ENCODE results near the gene DCHS2. TPM values are rescaled to one million over a fixed set of nuclear protein-coding genes. Genes with fewer than 3 reads are reported as not detected.
A peak's percentile ranks its signal among the peaks of the same experiment; 100 is the strongest.

The DCHS2 gene, protein sequence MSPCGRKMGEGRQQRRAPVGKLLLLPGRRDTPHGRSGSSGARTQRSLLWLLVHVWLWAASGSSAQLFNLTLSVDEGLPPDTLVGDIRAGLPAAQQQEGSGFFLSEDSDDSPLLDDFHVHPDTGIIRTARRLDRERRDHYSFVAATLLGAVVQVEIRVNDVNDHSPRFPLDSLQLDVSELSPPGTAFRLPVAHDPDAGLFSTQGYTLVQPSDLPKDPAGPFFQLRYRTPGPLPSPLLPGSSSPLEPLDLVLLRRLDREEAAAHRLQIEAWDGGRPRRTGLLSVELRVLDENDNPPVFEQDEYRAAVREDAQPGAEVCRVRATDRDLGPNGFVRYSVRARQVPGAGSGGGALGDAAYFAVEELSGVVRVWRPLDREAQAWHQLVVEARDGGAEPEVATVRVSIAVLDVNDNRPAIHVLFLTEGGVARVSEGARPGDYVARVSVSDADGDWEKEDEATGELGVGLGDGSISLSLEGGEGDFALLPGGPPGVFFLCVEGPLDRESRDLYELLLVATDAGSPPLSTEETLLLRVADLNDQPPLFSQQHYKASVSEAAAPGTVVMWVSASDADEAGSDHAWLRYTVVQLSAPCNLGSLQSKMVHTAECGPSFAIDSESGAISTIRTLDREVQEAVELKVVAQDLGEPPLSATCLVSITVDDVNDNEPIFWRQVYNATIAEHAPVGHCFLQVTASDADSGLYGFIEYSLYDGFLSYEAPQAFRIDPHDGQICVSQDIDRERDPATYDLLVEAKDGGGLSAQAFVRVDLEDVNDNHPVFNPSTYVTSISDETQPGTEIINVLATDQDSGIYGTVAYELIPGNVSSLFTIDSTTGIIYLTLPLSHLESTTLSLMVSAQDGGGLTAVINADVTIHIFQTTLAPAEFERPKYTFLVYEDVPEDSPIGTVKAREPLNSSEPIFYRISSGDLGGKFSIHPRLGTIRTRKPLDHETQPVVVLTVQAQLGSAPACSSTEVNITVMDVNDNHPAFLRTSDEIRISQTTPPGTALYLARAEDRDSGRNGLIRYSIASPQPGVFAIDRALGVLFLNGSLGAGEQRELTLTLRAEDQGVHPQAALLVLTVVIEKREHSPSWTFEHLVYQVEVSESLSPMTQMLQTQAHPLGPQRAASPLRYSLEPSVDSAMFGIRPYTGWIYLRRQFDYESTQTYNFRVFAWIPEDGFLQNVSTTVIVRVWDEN (N-terminal part only)
- polyA plus RNA-seq (ENCODE audit: insufficient read length in 12 of 12) = 10 to 100 TPM in 5 of 12 donors, 1 to 10 TPM in 6, not detected in 1; 5.2 to 17.4 (median 9.4) TPM
- long read RNA-seq, donor 1 = 0 reads
- long read RNA-seq, donor 2 = 0 reads
- long read RNA-seq, donor 3 = 0 reads
- long read RNA-seq, donor 4 = 0 reads
- long read RNA-seq, donor 5 = 0 reads
- long read RNA-seq, donor 6 = 0 reads
- long read RNA-seq, donor 7 = 0 reads
- long read RNA-seq, donor 8 = 0 reads
- long read RNA-seq, donor 9 = 0 reads
- long read RNA-seq, donor 10 = 0 reads
- long read RNA-seq, donor 11, partial matches to known transcripts = 0 of 1 reads
- long read RNA-seq, donor 11, other reads (novel, unspliced or antisense) = 0 of 1 reads

DNA sequence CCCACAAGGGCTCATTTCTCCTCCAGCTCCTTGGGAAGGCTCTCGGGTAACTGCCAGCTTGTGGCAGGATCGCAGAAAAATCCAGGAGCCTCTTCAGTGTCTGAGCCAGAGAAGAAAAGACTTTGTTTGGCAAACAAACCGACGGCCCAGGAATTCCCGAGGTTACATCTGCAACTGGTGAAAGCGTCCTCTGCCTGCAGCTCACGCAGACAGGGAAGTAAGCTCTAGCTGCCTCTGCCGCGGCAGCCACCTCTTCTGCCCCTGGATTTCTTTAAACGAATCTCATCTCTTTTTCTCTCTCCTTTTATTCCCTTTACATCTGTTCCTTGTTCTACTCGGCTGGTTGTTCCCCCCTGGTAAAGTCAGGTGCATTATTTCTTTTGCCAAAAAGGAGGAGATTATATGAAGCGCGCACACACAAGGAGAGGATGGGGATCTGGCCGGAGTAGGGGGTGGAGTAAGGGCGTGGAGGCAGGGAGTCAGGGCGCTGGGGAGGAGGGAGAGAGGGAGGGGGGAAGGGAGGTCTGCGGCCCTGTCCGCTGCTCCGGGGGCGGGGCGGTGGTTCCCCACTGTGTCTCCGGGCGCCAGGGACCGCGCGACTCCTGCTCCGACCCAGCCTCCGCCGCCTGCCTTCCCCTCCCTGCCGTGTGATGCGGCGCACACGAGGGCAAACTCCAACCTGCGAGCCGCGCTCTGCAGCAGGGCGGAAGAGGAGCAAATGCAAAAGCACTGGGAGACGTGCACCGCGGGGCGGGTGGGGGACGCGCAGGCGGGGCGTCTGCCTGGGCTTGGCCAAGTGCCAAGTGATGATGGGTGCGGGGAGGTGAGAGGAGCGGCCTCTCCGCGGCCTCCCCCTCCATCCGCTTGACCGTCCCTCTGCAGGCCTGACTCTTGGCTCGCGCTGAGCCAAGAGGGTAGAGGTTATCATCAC, at the start of gene DCHS2:
TSS of gene DCHS2 (minus strand) at position 459 of the 931 bp plus-strand sequence. CDS start at position 15, 444 bp downstream.
- peak; percentile 79 for DNase-seq

DNA sequence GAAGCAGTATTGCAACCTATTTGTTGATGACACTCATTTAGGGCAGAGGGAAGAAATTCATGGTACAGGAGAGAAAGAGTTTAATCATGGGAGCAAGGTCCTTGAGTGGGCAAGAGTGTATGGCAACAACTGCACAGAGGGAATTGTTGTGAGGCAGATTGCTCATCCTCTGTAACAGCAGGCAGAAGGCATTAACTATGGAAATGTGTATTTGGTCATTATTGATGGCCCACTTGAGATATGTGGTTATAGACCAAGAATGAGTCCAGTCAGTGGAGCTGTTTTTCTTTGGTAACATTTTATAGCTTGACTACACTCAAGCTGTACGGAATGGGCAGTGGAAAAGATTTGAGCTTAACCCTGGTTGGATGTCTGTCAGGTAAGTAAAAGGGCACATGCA, 42.7 kb upstream of the DCHS2 start:
- DNase-seq = no peak

GRCh38 chr4:154529728-154530519, 38.3 kb upstream of the DCHS2 start:
- no peak for DNase-seq

DNA sequence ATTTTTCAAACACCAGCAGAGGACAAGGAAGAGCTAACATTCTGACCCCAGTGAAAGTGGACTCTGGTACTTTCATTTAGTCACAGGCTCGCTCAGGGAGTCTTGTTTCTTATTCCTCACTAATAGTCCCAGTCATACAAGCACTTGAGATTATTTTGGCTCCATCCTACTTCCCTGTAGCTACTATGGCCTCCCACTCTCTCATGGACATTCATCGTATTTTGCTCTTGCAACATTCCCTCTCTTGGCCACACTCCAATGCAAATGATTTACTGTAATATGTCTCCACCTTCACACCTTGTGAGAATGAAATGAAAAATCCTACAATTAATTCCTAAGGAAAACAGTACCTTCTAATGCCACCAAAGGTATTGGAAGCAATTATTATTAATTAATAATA, 37.3 kb upstream of the DCHS2 start:
- no peak for DNase-seq

GRCh38 chr4:154527308-154527707, 35.7 kb upstream of the DCHS2 start:
- no peak for DNase-seq

- DNase-seq = no peak
These were observed 34.6 kb upstream of the DCHS2 start for GRCh38 chr4:154526151-154526550.

DNA sequence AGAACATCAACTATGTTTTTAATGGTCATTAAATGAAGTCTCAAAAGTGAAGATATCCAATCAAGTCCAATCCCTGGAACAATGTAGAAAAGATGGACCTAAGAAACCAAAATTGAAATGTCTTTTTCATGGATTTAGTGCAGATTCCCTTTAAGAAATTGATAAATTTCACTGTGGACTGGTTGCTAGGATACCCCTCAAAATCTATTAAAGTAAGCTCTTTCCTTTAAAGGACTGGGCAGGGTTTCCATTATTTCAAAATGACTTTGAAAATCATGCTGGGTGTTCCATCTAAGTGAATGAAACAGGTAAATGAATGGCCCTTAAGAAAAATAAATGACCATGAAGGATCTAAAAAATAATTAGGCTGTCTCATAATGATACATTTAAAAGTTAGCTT, 30.0 kb upstream of the DCHS2 start:
- DNase-seq = no peak

GRCh38 chr4:154519214-154519613, 27.6 kb upstream of the DCHS2 start:
- DNase-seq = no peak

DNA sequence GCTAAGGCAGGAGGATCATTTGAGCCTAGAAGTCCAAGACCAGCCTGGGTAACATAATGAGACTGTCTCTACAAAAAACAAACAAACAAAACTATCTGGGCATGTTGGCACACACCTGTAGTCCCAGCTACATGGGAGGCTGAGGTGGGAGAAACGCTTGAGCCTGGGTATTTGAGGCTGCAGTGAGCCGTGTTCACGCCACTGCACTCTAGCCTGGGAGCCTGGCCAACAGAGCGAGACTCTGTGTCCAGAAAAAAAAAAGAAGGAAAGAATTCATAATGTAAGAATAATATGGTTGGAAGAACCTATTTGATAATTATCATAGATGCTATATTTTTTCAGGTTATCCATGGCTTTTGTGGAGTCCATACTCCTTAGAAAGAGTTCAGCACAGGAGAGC, 26.0 kb upstream of the DCHS2 start:
- no peak for DNase-seq

- no peak for DNase-seq
These were observed 24.9 kb upstream of the DCHS2 start for GRCh38 chr4:154516318-154517029.

DNA sequence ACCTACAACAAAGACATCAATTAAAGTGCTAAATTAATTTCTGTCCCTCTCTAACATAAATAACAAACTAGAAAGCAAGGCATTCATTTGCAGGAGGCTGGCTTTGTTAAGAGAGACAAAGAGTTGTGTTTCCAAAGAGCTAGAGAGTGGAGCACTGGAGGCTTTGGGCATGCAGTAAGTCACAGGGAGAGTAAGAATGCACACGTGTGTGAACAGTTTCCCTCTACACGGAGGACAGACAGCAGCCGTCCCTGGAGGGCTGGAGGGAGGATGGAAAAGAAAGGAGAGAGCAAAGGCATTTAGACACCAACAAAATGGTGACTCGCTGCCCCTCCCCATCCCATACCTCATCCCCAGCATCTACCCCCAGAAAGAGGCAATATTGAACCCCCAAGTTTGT, 20.4 kb upstream of the DCHS2 start:
- DNase-seq = no peak

GRCh38 chr4:154511548-154511947, 19.9 kb upstream of the DCHS2 start:
- no peak for DNase-seq

DNA sequence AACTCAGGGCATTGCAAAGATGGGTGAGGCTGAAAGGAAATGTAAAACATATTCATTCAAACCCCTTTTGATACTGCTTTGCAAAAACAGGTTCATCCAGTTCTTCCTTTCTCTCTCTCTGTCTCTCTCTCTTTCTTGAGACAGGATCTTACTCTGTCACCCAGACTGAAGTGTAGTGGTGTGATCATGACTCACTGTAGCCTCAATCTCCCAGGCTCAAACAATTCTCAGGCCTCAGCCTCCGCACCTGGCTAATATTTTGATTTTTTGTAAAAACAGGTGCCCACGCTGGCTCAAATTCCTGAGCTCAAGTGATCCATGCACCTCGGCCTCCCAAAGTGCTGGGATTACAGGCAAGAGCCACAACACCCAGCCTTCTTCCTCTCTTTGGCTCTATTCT, 15.6 kb upstream of the DCHS2 start:
- no peak for DNase-seq

- peak; percentile 70 for DNase-seq
These were observed 14.7 kb upstream of the DCHS2 start for GRCh38 chr4:154506253-154506652.

DNA sequence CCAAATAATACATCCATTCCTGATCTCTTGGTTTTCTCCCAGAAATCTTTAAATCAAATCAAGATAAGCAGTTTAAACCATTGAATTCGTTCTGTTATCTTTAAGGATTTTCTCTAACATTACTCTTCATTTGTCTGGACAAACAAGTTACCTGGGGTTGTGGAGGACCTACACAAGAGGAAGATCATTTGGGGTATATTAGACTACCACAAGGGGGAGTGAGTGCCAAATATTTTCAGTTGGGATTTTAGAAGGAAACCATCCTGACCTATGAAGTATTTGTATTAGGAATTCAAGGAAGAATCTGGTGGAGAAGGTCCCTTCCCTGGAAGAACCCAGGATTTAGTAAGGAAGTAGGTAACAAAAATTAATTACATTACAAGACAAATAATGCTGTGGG, 12.0 kb upstream of the DCHS2 start:
- no peak for DNase-seq

GRCh38 chr4:154502111-154502510, 10.5 kb upstream of the DCHS2 start:
- no peak for DNase-seq

DNA sequence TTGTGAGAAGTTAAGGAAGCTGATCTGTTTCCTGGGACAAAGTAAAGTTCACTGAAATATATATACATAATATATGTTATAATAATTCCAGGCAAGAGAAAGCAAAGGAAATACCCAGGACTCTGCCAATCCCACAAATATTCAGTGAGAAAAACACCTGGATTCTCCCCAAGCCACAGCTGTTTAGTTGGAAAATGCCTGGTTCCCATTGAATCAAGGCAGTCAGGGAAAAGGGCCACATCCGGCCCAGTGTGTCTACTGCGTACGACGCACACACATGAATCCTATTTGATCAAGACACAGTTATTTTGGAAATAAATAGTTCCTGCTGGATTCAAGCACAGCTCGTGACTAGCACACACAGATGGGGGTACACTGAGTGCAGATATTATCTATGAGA, 6.3 kb upstream of the DCHS2 start:
- DNase-seq = peak; percentile 59

DNA sequence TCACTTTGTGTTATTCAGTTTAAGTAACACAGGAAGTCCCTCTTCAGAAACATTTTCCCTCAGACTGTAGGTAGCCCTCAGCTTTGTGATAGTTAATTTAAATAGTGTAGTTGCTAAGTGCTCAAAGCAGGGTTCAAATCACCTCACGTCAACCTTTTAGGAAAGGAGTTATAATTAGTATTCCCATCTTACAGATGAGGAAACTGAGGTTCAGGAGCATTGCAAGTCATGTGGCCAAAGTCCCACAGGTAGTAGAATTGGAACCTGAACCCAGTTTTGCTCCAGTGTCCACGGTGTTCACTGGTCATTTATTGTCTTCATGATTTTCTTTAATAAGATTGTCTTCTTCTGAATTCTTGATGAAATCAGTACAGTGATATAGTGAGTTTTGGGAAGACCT, 4.3 kb upstream of the DCHS2 start:
- DNase-seq = no peak

- no peak for DNase-seq
These were observed 689 bp upstream of the DCHS2 start for GRCh38 chr4:154492288-154492687.
